Measurements from ENCODE around the gene DIAPH3. TPM values are rescaled to one million over a fixed set of nuclear protein-coding genes. Genes with fewer than 3 reads are reported as not detected.
A peak's percentile ranks its signal among the peaks of the same experiment; 100 is the strongest.

Gene DIAPH3
- total RNA-seq, 1 experiment from 2014 or later, result 27.6 TPM

GRCh38 chr13:59696271-59696670 lies 467.5 kb downstream of the DIAPH3 start (continued):
- no peak for TF ChIP-seq STAT6 (CRISPR knock-in tag; conservative IDR thresholded peaks at IDR 0.05; ENCODE audit: low read depth)
- no peak for TF ChIP-seq NR1H2 (CRISPR knock-in tag; IDR thresholded peaks at IDR 0.05)
- TF ChIP-seq CREM (CRISPR knock-in tag; IDR thresholded peaks at IDR 0.05), result no peak

GRCh38 chr13:59691501-59692066 lies 472.1 kb downstream of the DIAPH3 start:
- ATAC-seq, result no peak
- ChIA-PET POLR2A (interaction anchor here (0.6 kb wide), 1 partner anchor 17 kb away, joined by 4 read pairs; no protein-coding TSS in a partner anchor), CTCF (no interaction called here)
- TF ChIP-seq AFF4 (CRISPR knock-in tag; IDR thresholded peaks at IDR 0.05; ENCODE audit: borderline replicate concordance), result no peak
- no peak for TF ChIP-seq ETV6 (CRISPR knock-in tag; IDR thresholded peaks at IDR 0.05)
- TF ChIP-seq CBFB (CRISPR knock-in tag; IDR thresholded peaks at IDR 0.05; ENCODE audit: low read depth), result no peak
- TF ChIP-seq GABPB1 (CRISPR knock-in tag; IDR thresholded peaks at IDR 0.05), result 0 out of 2 replicates have a peak, but pooled peaks have one; percentile 15
- H3K27me3 Mint-ChIP-seq (ENCODE audit: low read depth), result no peaks in the 10 kb centered on the region
- no peaks in the 10 kb centered on the region for H3K36me3 Mint-ChIP-seq
- H3K4me3 Mint-ChIP-seq, result no peak overlapping the region
- H3K4me1 Mint-ChIP-seq, result peaks cover 33% of the 10 kb centered on the region
- H3K27ac Mint-ChIP-seq, result no peak overlapping the region
- no peaks in the 10 kb centered on the region for H3K9me3 Mint-ChIP-seq
- DNase-seq (ENCODE audit: low spot score), result no peak

GRCh38 chr13:59690857-59691500 lies 472.7 kb downstream of the DIAPH3 start:
- Mint-ChIP-seq H3K4me3 (no peak overlapping the region), H3K27me3 (ENCODE audit: low read depth) (no peaks in the 10 kb centered on the region), H3K27ac (no peak overlapping the region; the same call in 1 of the 2 replicates), H3K4me1 (peaks cover 39% of the 10 kb centered on the region), H3K36me3 (no peaks in the 10 kb centered on the region), H3K9me3 (no peaks in the 10 kb centered on the region)
- ChIA-PET POLR2A (no interaction called here), CTCF (no interaction called here)
- no peak for DNase-seq (ENCODE audit: low spot score)
- no peak for TF ChIP-seq ZNF512 (CRISPR knock-in tag; IDR thresholded peaks at IDR 0.05; ENCODE audit: borderline replicate concordance)
- no peak for TF ChIP-seq ZNF396 (CRISPR knock-in tag; IDR thresholded peaks at IDR 0.05; ENCODE audit: borderline replicate concordance)
- TF ChIP-seq E2F5 (CRISPR knock-in tag; IDR thresholded peaks at IDR 0.05), result no peak
- no peak for TF ChIP-seq FOXP1 (CRISPR knock-in tag; IDR thresholded peaks at IDR 0.05; ENCODE audit: borderline replicate concordance)
- ATAC-seq, result no peak

Measured in WTC11 (cell line).